K562 (cell line): Measurements from ENCODE around the gene NKX1-2.

Experiments
- HNRNPLL ChIP-seq: fragments of 200-400 bp; formaldehyde crosslinking; IDR thresholded peaks from 2 replicates; pipeline ENCODE4 v1.6.1; 2017; ENCODE audit warnings: low read length, low read depth, mild to moderate bottlenecking; ENCODE audit not compliant: poor library complexity, severe bottlenecking
- TF ChIP-seq, protein P1 (sequence below): fragments of 250-450 bp; sonication (Bioruptor Pico); IDR thresholded peaks from 2 replicates; pipeline ENCODE4 v1.5.0; 2022; ENCODE audit warnings: mild to moderate bottlenecking

DNA sequence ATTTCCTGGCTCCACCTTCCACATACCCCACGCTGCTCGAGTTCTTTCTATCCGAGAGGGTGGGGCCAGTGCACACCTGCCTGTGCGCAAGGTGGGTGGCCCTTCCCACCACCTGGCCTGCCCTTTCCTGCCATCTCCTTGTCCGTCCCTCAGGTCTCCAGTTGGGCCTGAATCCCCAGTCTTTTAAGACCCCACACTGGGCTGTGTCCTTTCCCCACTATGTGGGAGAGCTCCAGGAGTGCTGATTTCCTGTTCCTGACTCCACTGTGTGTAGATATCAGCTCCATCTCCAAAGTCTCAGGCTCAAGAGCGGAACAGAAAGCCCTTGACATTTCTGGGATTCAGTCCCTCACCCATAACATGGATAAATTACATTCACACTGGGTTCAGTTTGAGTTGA lies 31.9 kb upstream of the NKX1-2 start:
- TF ChIP-seq, protein P1, sequence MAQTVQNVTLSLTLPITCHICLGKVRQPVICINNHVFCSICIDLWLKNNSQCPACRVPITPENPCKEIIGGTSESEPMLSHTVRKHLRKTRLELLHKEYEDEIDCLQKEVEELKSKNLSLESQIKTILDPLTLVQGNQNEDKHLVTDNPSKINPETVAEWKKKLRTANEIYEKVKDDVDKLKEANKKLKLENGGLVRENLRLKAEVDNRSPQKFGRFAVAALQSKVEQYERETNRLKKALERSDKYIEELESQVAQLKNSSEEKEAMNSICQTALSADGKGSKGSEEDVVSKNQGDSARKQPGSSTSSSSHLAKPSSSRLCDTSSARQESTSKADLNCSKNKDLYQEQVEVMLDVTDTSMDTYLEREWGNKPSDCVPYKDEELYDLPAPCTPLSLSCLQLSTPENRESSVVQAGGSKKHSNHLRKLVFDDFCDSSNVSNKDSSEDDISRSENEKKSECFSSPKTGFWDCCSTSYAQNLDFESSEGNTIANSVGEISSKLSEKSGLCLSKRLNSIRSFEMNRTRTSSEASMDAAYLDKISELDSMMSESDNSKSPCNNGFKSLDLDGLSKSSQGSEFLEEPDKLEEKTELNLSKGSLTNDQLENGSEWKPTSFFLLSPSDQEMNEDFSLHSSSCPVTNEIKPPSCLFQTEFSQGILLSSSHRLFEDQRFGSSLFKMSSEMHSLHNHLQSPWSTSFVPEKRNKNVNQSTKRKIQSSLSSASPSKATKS (CRISPR knock-in tag): no peak
- TF ChIP-seq HNRNPLL: no peak
